ENCODE results near the gene PPP3R1. TPM values are rescaled to one million over a fixed set of nuclear protein-coding genes. Genes with fewer than 3 reads are reported as not detected.

PPP3R1 gene
- total RNA-seq, 1 experiment from 2014 or later, result 74.2 TPM

DNA sequence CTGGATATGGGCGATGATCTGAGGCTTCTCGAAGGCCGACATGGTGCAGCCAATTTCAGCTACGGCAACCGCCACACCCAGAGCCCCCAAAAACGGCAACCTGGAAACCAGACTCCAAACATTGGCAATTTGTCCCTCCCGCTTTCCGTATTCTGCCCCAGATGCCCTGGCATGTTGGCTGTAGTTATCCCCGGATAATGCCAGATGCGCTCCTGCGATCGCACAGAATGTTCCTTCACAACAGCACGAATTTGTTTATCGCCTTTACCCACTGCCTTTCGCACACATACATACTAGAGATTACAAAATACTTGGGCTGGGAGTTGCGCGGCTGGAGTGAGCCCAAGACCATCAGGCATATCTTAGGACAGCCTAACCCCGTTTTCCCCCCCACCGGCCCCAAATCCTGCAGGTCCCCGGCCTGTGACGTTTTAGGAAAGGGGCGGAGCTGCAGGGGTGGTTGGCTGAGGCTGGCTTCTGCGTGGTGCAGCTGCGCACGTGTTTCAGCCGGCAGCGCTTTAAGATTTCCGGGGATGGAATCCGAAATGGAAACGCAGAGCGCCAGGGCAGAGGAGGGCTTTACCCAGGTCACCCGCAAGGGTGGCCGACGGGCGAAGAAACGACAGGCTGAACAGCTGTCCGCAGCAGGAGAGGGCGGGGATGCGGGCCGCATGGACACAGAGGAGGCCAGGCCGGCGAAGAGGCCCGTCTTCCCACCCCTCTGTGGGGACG, 94.8 kb downstream of the PPP3R1 start, which contains the start of gene PNO1:
TSS of gene PNO1 (plus strand) at position 487 of the 732 bp plus-strand sequence. CDS start at position 534, 47 bp downstream.
- no peak within 1 kb of the TSS for H2AK5ac ChIP-seq (ENCODE audit: insufficient read length, low read length)
- H3K23ac ChIP-seq (ENCODE audit: insufficient read length, low read depth, low read length), result no peak within 1 kb of the TSS
- peak within 1 kb of the TSS; percentile 83 for H4K5ac ChIP-seq (ENCODE audit: insufficient read length, low read depth, low read length)
- H2BK5ac ChIP-seq (ENCODE audit: insufficient read length, low read length), result peak within 1 kb of the TSS; percentile 84
- peak within 1 kb of the TSS; percentile 98 for H3K9ac ChIP-seq (ENCODE audit: extremely low read depth, insufficient read length, low read length)
- no peak within 1 kb of the TSS for H2BK15ac ChIP-seq (ENCODE audit: low read depth, low read length)
- H3K9me3 ChIP-seq (ENCODE audit: control insufficient read depth, low read depth, low read length), result no peaks in the 10 kb centered on the region
- peak within 1 kb of the TSS; percentile 45 for H3K56ac ChIP-seq (ENCODE audit: insufficient read length, low read depth, low read length)
- peaks cover 10% of the 10 kb centered on the region; the same call in 1 of the 2 replicates for H3K79me2 ChIP-seq (ENCODE audit: insufficient read depth, low read length)
- peak within 1 kb of the TSS; percentile 54 for H4K8ac ChIP-seq (replicated peaks; ENCODE audit: insufficient read length, low read depth, low read length)
- peak within 1 kb of the TSS; percentile 9 for H2AFZ ChIP-seq (ENCODE audit: low read length)
- peak within 1 kb of the TSS; percentile 96 to 98 for H3K4me3 Mint-ChIP-seq
- WGBS (ENCODE audit: extremely low coverage, insufficient read length, low lambda C conversion rate), result no CpG with 5 or more reads among the region's 44 CpGs
- peak within 1 kb of the TSS; percentile 95 for H3K14ac ChIP-seq (ENCODE audit: insufficient read depth, low read length)
- H3T11ph ChIP-seq (ENCODE audit: low read length), result no peak within 1 kb of the TSS
- no peaks in the 10 kb centered on the region for H3K79me1 ChIP-seq (ENCODE audit: insufficient read depth, low read depth, low read length, poor library complexity, severe bottlenecking)
- no peak within 1 kb of the TSS for H3K4ac ChIP-seq (ENCODE audit: low read depth, low read length)
- peak; percentile 94 for DNase-seq
- no peaks in the 10 kb centered on the region for H4K20me1 ChIP-seq (ENCODE audit: control insufficient read depth, insufficient read depth, insufficient read length)
- H3K4me2 ChIP-seq (ENCODE audit: insufficient read depth, insufficient read length, low read length), result peak within 1 kb of the TSS; percentile 77
- no peak within 1 kb of the TSS for H2BK20ac ChIP-seq (ENCODE audit: low read depth, low read length, poor library complexity, severe bottlenecking)
- no peaks in the 10 kb centered on the region for H3K27me3 Mint-ChIP-seq (ENCODE audit: low read depth)
- no peaks in the 10 kb centered on the region for H3K23me2 ChIP-seq (ENCODE audit: insufficient read length, low read depth, low read length, poor library complexity, severe bottlenecking)
- TF ChIP-seq CTCF (conservative IDR thresholded peaks at IDR 0.05), result no peak
- no peak within 1 kb of the TSS for H2BK12ac ChIP-seq (ENCODE audit: insufficient read length, low read depth, low read length)
- peak within 1 kb of the TSS; percentile 97 for H3K18ac ChIP-seq (ENCODE audit: insufficient read length, low read depth, low read length)
- peak within 1 kb of the TSS; percentile 77 for H3K27ac ChIP-seq (ENCODE audit: insufficient read length, low read depth, low read length)
- no peak within 1 kb of the TSS for H2BK120ac ChIP-seq (ENCODE audit: low read depth, low read length, poor library complexity, severe bottlenecking)
- peaks cover 24 to 37% (median 31%) of the 10 kb centered on the region in 3 experiments; a peak in 6 of 7 replicates for H3K36me3 Mint-ChIP-seq (ENCODE audit: insufficient read depth in 1 of 3, low read depth in 3 of 3)
- H3K9me3 Mint-ChIP-seq, result peaks cover 0 to 2% of the 10 kb centered on the region in 2 experiments; a peak in 2 of 5 replicates
- peak within 1 kb of the TSS; percentile 100 for H3K27ac Mint-ChIP-seq
- no peaks in the 10 kb centered on the region for H3K27me3 ChIP-seq (ENCODE audit: insufficient read depth, low read length)
- H3K4me1 ChIP-seq (ENCODE audit: insufficient read depth, low read length), result no peaks in the 10 kb centered on the region
- peaks cover 12% of the 10 kb centered on the region in 2 experiments for H3K4me1 Mint-ChIP-seq
- H4K91ac ChIP-seq (ENCODE audit: insufficient read length, low read depth, low read length), result no peak within 1 kb of the TSS

Measured in H9 (cell line).